Neural progenitor cell (in vitro differentiated cells): ENCODE data around the gene BCL7B. TPM values are rescaled to one million over a fixed set of nuclear protein-coding genes. Genes with fewer than 3 reads are reported as not detected.

ENCODE experiments used
- DNase-seq: peaks from one replicate; pipeline ENCODE4 v3.0.0-alpha.2; 2016; ENCODE audit warnings: low spot score
- H2AFZ ChIP-seq: fragments of 200-600 bp; sonication (generic); replicated peaks from 2 replicates; pipeline ENCODE4 v1.6.1; 2016; ENCODE audit warnings: antibody characterized with exemption
- H3F3A ChIP-seq: fragments of 200-600 bp; sonication (generic); 2 replicates; pipeline ENCODE4 v1.6.1; 2016; ENCODE audit warnings: antibody characterized with exemption, low read depth
- H3K27ac ChIP-seq: fragments of 200-600 bp; sonication (generic); 2 replicates; pipeline ENCODE4 v1.5.1; 2016; ENCODE audit warnings: mild to moderate bottlenecking
- H3K27me3 ChIP-seq: fragments of 200-600 bp; sonication (generic); 2 replicates; pipeline ENCODE4 v1.6.1; 2016; ENCODE audit warnings: mild to moderate bottlenecking, moderate library complexity
- H3K36me3 ChIP-seq: fragments of 200-600 bp; sonication (generic); 2 replicates; pipeline ENCODE4 v1.5.1; 2016
- H3K4me1 ChIP-seq: fragments of 200-600 bp; sonication (generic); 2 replicates; pipeline ENCODE4 v1.6.1; 2016; ENCODE audit warnings: mixed run types
- H3K4me2 ChIP-seq: fragments of 200-600 bp; sonication (generic); 2 replicates; pipeline ENCODE4 v1.6.1; 2016
- H3K4me3 ChIP-seq: fragments of 200-600 bp; sonication (generic); 2 replicates; pipeline ENCODE4 v1.5.1; 2016
- H3K79me2 ChIP-seq: fragments of 200-600 bp; sonication (generic); 2 replicates; pipeline ENCODE4 v1.6.1; 2016; ENCODE audit warnings: low read depth
- H3K9ac ChIP-seq: fragments of 200-600 bp; sonication (generic); 2 replicates; pipeline ENCODE4 v1.6.1; 2016
- H3K9me3 ChIP-seq: fragments of 200-600 bp; sonication (generic); 2 replicates; pipeline ENCODE4 v1.5.1; 2016; ENCODE audit warnings: low read depth
- H4K20me1 ChIP-seq: fragments of 200-600 bp; sonication (generic); 2 replicates; pipeline ENCODE4 v1.6.1; 2016; ENCODE audit warnings: low read depth
- H3K27ac Mint-ChIP-seq: 3 replicates; pipeline ENCODE4 v1.8.0; 2021; ENCODE audit warnings: mixed read lengths
- H3K27me3 Mint-ChIP-seq: 2 replicates; pipeline ENCODE4 v1.8.0; 2022; ENCODE audit warnings: low read depth, mild to moderate bottlenecking, inconsistent platforms, moderate library complexity, mixed read lengths; ENCODE audit not compliant: insufficient read depth
- H3K36me3 Mint-ChIP-seq: 3 replicates; pipeline ENCODE4 v1.8.0; 2021; ENCODE audit warnings: mixed read lengths
- H3K4me1 Mint-ChIP-seq: 3 replicates; pipeline ENCODE4 v1.8.0; 2021; ENCODE audit warnings: mixed read lengths
- H3K4me3 Mint-ChIP-seq: 3 replicates; pipeline ENCODE4 v1.8.0; 2021; ENCODE audit warnings: mild to moderate bottlenecking, moderate library complexity, mixed read lengths
- H3K9me3 Mint-ChIP-seq: 3 replicates; pipeline ENCODE4 v1.8.0; 2020; ENCODE audit warnings: mixed read lengths
- EZH2 ChIP-seq: fragments of 200-600 bp; sonication (generic); IDR thresholded peaks from 2 replicates; pipeline ENCODE4 v1.6.1; 2017; ENCODE audit warnings: antibody characterized with exemption, mild to moderate bottlenecking, moderate library complexity
- EZH2phosphoT487 ChIP-seq: fragments of 200-600 bp; sonication (generic); IDR thresholded peaks from 2 replicates; pipeline ENCODE4 v1.6.1; 2017; ENCODE audit warnings: antibody characterized with exemption
- total RNA-seq: library from RNA; depleted of rRNA; stranded (reverse); fragments of >200 nt; gene quantifications from 2 replicates; pipeline ENCODE4 v1.2.3, GENCODE V29; 2015; ENCODE audit warnings: low replicate concordance
- TF ChIP-seq, protein P1 (sequence below): fragments of 200-600 bp; sonication (generic); IDR thresholded peaks from 2 replicates; pipeline ENCODE4 v1.5.1; 2017; ENCODE audit warnings: antibody characterized with exemption, mild to moderate bottlenecking

Gene BCL7B
- total RNA-seq, 1 donor from 2014 or later: 10.4 TPM

GRCh38 chr7:73599916-73600315, 42.4 kb upstream of the BCL7B start:
- H3K36me3 ChIP-seq: no peaks in the 10 kb centered on the region
- H2AFZ ChIP-seq: no peak overlapping the region
- no peak overlapping the region for H3K4me3 ChIP-seq
- no peaks in the 10 kb centered on the region for H3F3A ChIP-seq
- TF ChIP-seq EZH2: no peak
- no peak for TF ChIP-seq EZH2phosphoT487
- TF ChIP-seq, protein P1, sequence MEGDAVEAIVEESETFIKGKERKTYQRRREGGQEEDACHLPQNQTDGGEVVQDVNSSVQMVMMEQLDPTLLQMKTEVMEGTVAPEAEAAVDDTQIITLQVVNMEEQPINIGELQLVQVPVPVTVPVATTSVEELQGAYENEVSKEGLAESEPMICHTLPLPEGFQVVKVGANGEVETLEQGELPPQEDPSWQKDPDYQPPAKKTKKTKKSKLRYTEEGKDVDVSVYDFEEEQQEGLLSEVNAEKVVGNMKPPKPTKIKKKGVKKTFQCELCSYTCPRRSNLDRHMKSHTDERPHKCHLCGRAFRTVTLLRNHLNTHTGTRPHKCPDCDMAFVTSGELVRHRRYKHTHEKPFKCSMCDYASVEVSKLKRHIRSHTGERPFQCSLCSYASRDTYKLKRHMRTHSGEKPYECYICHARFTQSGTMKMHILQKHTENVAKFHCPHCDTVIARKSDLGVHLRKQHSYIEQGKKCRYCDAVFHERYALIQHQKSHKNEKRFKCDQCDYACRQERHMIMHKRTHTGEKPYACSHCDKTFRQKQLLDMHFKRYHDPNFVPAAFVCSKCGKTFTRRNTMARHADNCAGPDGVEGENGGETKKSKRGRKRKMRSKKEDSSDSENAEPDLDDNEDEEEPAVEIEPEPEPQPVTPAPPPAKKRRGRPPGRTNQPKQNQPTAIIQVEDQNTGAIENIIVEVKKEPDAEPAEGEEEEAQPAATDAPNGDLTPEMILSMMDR: no peak
- no peak overlapping the region for H3K4me2 ChIP-seq
- H3K27me3 ChIP-seq: no peaks in the 10 kb centered on the region
- no peak overlapping the region for H3K27ac Mint-ChIP-seq
- H3K27ac ChIP-seq: no peak overlapping the region
- H3K9me3 ChIP-seq: no peaks in the 10 kb centered on the region
- no peak overlapping the region for H3K4me3 Mint-ChIP-seq
- DNase-seq: no peak
- H3K4me1 Mint-ChIP-seq: no peaks in the 10 kb centered on the region
- H3K27me3 Mint-ChIP-seq: peaks cover 14% of the 10 kb centered on the region
- no peak overlapping the region for H3K9ac ChIP-seq
- no peaks in the 10 kb centered on the region for H3K9me3 Mint-ChIP-seq
- H4K20me1 ChIP-seq: no peaks in the 10 kb centered on the region
- peaks cover 17% of the 10 kb centered on the region for H3K4me1 ChIP-seq
- no peaks in the 10 kb centered on the region for H3K36me3 Mint-ChIP-seq
- H3K79me2 ChIP-seq: no peaks in the 10 kb centered on the region

GRCh38 chr7:73599151-73599882, 41.8 kb upstream of the BCL7B start:
- no peak overlapping the region for H3K27ac Mint-ChIP-seq
- Histone ChIP-seq H3F3A (no peaks in the 10 kb centered on the region), H3K4me1 (peaks cover 17% of the 10 kb centered on the region), H3K9me3 (no peaks in the 10 kb centered on the region), H3K4me3 (no peak overlapping the region), H3K9ac (no peak overlapping the region), H3K27me3 (no peaks in the 10 kb centered on the region), H2AFZ (no peak overlapping the region), H4K20me1 (no peaks in the 10 kb centered on the region), H3K79me2 (no peaks in the 10 kb centered on the region), H3K4me2 (no peak overlapping the region), H3K36me3 (no peaks in the 10 kb centered on the region), H3K27ac (no peak overlapping the region)
- no peak for DNase-seq
- H3K27me3 Mint-ChIP-seq: peaks cover 14% of the 10 kb centered on the region
- no peaks in the 10 kb centered on the region for H3K4me1 Mint-ChIP-seq
- TF ChIP-seq, protein P1: no peak
- TF ChIP-seq EZH2phosphoT487 (no peak), EZH2 (no peak)
- H3K9me3 Mint-ChIP-seq: no peaks in the 10 kb centered on the region
- no peaks in the 10 kb centered on the region for H3K36me3 Mint-ChIP-seq
- H3K4me3 Mint-ChIP-seq: no peak overlapping the region

GRCh38 chr7:73597978-73598782, 40.7 kb upstream of the BCL7B start:
- Mint-ChIP-seq H3K4me3 (peak overlapping the region; percentile 2), H3K36me3 (no peaks in the 10 kb centered on the region), H3K4me1 (no peaks in the 10 kb centered on the region), H3K27me3 (peaks cover 14% of the 10 kb centered on the region), H3K9me3 (no peaks in the 10 kb centered on the region), H3K27ac (no peak overlapping the region)
- H2AFZ ChIP-seq: no peak overlapping the region
- no peaks in the 10 kb centered on the region for H3F3A ChIP-seq
- no peak for DNase-seq
- TF ChIP-seq EZH2 (no peak), EZH2phosphoT487 (no peak)
- TF ChIP-seq, protein P1: no peak
- no peaks in the 10 kb centered on the region for H3K79me2 ChIP-seq
- no peak overlapping the region for H3K4me2 ChIP-seq
- no peaks in the 10 kb centered on the region for H3K9me3 ChIP-seq
- no peaks in the 10 kb centered on the region for H4K20me1 ChIP-seq
- no peaks in the 10 kb centered on the region for H3K36me3 ChIP-seq
- no peak overlapping the region for H3K4me3 ChIP-seq
- no peaks in the 10 kb centered on the region for H3K27me3 ChIP-seq
- no peak overlapping the region for H3K27ac ChIP-seq
- H3K9ac ChIP-seq: no peak overlapping the region
- H3K4me1 ChIP-seq: peaks cover 13% of the 10 kb centered on the region
